IPS-NIHi7 (cell line): ENCODE results near the gene MBD3L2B.

ENCODE experiments used
- DNase-seq: peaks from one replicate; pipeline ENCODE4 v3.0.0; 2012; ENCODE audit warnings: mixed read lengths; ENCODE audit errors: extremely low spot score

Gene MBD3L2B

DNA sequence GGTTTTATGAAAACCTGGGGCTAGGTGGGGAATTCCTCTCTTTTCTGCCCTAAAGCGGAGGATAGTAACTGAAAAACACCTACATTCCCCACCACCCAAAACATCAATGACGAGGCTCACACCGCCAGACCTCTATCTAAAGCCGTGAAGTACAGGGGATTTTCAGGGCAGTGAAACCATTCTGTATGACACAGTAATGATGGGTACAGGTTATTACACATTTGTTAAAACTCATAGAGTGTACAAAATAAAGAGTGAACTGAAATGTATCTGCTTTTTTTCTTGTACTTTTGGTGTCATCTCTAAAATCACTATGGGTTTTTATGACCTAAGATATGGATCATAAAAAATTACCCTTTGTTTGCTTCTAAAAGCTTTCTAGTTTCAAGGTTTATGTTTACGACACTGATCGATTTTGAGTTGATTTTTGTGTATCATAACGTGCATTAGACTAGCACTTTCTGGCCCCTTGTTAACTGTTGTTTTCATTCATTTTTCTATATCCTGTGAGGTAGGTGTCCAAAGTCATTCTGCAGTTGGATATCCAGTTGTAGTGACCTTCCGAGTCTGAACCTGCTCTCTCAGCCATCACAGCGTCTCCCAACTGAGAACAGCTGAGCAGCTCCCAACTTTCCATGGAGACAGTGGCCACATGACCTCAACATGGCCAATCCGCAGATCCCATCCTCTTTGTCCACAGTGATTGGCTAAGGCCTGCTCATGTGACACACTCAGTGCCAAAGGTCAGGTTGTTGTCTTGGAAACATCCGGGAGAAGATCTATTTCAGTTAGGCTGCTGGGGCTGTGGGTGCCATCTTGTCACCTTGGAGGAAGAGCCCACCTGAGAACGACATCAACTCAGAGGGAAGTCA lies 10.3 kb downstream of the MBD3L2B start:
- DNase-seq = no peak

DNA sequence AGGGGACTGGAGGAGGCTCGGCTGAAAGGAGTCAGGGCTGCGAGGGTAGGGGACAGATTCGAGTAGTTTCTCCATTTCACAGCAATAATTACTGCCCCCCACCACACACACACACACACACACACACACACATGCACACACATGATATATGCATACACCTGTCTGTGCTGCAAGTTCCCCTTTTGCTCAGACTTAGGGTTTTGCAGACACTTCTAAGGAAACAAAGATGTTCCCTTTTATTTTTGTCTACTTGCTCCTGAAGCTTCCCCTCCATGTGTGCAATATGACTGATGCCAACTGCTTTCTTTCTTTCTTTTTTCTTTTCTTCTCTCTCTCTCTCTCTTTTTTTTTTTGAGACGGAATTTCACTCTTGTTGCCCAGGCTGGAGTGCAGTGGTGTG lies 13.4 kb downstream of the MBD3L2B start:
- no peak for DNase-seq

DNA sequence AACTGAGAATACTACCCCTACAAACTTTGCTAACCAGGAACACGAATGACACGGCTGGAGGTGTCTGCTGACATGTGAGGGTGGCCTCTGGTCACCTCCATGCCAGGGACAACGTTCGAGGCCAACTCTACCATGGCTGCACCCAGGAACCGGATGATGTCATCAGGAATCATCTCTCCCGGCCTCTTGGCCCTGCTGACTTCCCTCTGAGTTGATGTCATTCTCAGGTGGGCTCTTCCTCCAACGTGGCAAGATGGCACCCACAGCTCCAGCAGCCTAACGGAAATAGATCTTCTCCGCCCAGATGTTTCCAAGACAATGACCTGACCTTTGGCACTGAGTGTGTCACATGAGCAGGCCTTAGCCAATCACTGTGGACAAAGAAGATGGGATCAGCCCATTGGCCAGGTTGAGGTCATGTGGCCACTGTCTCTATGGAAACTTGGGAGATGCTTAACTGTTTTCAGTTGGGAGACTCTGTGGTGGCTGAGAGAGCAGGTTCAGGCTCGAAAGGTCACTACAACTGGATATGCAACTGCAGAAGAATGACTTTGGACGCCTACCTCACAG lies 15.0 kb downstream of the MBD3L2B start:
- DNase-seq = no peak

DNA sequence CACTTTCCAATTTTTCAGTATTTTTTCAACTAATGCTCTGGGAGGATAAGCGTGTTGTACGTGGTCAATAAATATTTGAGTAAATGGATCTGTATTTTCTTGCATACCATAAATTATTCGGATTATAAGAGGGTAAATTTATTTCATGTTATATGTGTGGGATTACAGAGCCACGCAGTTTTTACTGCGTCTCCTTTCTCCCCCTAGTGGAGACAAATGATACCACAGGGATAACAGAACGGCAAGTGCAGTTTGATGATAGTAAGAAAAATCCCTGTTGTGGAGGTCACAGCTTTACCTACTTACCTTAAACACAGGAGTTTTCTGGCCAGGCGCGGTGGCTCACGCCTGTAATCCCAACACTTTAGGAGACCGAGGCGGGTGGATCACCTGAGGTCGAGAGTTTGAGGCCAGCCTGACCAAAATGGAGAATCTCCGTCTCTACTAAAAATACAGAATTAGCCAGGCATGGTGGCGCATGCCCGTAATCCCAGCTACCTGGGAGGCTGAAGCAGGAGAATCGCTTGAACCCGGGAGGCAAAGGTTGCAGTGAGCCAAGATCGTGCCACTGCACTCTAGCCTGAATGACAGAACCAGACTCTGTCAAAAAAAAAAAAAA lies 16.8 kb downstream of the MBD3L2B start:
- DNase-seq = no peak

DNA sequence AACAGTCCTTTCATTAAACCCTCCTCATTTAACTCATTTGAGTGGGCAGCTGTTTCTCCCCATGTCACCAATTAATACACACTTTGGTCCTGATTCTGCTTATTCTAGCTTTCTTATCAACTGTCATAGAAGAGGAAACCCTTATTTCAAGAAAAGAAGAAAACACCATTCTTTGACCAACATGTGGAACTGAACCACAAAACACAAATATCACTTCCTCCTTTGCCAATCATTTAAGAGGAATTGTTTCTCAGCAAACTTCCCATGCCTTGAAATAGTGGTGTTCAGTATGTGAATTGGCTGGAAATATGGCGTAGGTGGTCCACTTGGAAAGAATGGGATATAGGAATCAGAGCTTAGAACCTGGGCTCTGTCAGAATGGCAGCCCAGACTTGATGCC lies 20.4 kb downstream of the MBD3L2B start:
- no peak for DNase-seq

DNA sequence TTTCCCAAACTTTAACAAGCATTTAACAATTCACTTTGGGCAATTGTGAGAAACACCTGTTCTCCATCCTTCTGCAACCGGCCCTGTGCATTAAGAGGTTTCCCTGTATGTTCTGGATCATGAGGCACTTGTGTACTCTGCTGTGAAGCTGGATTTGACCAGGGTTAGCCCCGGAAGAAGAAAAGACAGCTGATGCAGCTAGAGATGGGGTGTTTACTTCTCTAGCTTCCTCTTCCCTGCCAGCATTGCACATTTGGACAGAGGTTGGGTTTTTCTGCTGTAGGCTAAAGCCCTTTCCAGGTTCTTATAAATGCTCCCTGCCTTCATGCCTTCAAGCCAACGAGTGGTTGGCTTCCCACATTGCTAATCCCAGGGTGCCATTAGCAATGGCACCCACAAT lies 20.9 kb downstream of the MBD3L2B start:
- DNase-seq = no peak

DNA sequence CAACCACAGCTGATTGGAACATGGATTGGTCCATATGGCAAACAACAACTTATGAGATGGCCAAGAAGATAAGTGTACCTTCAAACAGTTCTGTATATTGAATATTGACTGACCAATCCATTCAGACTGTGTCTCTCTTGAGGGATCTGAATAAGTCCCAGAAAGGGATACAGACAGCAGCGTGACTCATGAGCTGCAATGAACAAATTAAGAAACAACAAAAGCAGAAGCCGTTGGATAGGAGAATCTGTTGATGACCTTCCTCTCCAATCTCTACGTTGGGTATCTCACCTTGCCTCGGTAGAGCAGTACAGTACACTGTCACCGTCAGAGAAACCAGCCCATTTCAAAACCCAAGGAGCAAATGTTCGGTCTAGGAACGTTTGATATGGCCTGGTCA lies 21.3 kb downstream of the MBD3L2B start:
- no peak for DNase-seq

DNA sequence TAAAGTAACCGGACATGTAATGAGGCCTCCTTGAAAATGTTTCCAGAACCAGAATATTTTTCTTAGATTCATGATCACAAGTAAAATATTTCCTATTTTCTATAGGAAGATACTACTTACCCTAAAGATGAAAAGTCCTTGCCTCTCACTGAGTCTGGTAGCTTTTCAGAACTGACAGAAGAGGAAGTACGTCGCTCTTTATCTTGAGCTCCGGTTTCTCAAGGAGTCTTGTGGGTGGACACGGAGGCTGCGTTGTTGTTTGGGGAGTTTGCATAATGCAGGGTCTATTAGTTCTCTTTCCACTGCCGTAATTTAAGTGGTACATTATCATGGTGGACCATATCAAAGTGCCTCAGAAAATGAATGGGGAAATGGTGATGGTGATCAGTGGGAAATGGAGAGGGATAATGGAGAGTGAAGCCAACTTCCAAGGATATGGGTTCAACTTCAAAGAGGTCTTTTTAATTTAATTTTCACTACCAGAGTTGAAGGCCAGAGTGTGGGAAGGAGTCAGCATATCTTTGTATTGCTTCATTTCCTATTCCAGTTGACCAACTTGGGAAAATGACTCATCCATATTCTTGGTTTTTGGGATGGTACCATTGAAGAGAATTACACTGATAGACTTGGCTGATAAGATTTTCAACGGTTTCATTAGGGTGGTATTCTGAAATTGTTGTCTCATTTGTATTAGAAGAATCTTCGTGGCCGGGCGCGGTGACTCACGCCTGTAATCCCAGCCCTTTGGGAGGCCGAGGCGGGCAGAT lies 23.4 kb downstream of the MBD3L2B start:
- DNase-seq = no peak

DNA sequence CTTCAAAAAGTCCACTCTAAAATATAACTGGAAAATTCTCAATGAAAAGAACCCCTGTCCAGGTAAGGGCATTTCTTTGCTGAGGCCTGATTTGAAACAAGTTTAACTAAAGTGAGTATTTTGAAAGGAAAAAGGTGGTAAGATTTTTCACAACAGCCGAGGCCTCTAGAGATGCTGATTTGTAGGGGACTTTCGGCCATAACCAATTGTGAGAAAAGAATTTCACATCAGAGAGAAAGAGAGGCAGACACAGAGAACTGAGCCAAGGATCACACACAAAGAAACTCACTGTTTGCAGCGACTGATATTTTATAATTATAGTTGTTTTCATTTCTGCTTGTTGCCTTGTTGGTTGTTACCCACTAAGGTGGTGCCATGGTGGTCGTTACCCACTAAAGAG lies 24.4 kb downstream of the MBD3L2B start:
- DNase-seq = no peak

DNA sequence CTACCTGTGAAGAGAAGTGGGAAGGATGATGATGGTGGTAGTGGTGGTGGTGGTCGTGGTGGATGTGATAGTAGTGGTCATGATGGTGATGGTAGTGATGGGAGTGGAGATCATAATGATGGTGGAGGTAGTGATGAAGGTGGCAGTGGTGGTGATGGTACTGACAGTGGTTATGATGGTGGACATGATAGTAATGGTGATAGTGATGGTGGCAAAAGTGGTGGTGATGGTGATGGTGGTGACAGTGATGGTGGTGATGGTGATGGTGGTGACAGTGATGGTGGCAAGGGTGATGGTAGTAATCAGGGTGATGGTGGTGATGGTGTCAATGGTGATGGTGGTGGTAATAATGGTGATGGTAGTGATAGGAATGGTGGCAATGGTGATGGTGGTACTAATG lies 26.2 kb downstream of the MBD3L2B start:
- no peak for DNase-seq

DNA sequence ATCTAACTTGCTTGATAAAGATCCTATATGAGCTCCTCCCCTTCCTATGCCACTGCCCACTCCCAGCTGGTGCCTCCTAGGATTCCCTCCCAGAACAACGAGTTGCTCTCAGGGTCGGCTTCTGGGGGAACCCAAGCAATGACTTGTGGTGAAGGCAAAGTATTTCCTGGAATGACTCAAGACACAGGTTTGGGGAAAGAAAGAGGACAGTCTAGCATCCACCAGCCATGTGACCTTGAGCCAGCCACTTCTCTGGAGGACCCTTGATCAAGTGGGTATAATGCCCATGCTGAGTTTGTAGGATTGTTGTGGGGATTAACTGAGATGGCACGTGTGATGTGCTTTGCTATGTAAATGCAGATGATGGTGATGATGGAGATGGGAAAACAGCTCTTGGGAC lies 33.0 kb downstream of the MBD3L2B start:
- DNase-seq = no peak

DNA sequence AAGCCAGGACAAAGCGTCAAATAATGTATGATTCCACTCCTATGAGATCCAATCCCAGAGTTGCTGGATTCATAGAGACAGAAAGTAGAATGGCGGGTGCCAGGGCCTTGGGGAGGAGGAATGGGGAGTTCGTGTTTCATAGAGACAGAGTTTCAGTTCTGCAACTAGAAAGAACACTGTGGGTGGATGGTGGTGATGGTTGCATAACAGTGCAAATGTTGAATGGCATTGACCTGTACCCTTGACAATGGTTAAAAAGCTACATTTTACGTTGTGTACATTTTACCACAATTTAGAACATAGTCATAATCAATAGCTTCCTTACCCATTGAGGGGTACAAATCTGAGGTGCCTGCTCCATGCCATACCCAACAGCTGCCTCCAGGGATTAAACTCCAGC lies 33.4 kb downstream of the MBD3L2B start:
- DNase-seq = no peak

DNA sequence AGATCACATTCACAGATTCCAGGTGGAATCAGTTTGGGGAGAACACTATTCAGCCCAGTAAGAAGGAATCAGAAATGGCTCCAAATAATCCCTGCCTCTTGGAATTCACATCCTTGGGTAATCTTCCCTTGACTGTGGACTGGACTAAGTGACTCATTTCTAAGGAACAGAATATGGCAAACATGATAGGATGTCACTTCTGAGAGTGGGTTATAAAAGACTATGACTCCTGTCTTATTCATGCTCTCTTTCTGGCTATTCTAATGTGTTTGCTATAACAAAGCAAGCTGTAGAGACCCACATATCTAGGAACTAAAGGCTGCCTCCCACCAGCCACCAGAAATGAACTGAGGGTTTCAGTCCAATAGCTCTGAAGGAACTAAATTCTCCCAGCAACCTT lies 37.8 kb downstream of the MBD3L2B start:
- DNase-seq = no peak

DNA sequence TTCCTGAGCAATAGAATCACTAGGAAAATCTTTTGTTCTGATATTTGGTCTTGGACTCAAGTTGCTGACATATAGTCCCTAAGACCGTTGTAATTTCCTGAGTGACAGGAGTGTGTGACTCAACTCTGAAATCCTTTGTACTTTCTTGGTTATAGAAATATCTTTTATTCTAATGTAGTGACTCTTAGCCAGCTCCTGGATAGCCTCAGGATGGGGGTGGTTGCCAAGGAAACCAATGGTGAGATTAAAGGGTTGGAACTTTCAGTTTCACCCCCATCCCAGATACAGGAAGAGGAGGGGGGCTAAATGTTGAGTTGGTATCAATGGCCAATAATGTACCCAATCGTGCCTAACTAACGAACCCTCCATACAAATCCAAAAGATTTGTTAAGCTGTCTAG lies 41.8 kb downstream of the MBD3L2B start:
- DNase-seq = no peak

DNA sequence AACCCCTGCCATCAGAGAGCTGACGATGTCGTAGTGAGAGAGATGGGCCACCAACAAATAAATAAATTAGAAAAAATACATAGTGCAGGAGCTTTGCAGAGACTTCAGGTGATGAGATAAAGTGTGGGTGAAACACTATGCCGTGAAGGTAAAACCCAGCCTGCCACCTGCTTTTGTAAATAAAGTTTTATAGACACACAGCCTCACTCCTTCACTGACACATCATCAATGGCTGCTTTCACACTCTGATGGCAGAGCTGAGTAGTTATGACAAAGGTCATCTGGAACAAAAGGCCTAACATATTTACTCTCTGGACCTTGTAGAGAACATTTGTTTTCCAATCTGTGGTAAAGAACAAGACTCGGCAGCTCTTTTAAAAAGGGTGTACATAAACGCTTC lies 45.0 kb downstream of the MBD3L2B start:
- DNase-seq = no peak

DNA sequence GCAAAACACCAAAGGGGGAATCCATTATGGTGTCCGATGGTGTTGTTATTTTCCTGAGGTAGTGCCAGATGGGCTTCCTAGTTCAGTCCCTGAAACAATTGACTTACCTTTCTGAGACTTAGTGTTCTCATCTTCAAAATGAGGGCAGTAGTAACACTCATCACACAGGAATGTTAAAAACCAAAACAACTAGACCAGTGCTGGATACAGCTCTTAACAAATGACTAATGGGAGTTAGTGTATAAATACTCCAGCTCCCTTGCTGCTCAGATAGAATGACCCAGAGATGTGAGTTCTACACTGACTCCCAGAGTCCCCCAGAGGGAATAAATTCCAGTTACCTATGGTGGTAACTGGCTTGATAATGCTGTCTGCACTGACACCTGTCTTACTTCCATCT lies 49.9 kb downstream of the MBD3L2B start:
- DNase-seq = no peak

DNA sequence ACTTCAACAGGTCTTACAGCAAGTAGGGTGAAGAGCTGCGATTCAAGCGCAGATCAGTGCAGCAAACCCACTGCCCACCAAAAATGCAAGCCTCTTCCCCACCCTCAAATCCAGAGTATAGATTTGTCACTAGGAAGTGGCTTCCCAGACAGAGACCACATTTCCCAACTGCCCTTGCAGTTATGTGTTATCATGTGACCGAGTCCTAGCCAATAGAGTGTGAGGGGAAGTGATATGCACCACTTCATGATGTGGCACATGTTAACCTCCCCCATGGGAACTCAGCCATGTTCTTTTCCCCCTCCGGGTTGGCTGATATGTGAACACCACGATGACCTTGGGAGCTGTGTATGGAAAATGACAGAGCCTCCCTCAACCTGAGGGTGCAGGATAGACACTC lies 50.8 kb downstream of the MBD3L2B start:
- DNase-seq = no peak

DNA sequence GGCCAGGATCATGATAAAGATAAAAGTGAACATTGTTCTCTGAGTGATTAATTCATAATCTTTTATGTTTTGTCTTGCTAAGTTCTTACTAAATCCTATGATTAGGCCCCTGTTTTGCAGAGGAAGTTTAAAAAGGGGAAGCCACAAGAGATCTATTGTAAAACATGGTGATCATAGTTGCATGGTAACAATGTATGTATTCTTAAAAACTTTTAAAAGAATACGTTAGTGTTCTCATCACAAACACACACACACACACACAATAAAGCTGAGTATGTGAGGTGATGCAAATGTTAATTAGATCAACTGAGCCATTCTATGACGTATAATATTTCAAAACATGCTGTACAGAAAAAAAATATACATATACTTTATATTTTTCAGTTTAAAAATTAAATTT lies 51.2 kb downstream of the MBD3L2B start:
- no peak for DNase-seq

DNA sequence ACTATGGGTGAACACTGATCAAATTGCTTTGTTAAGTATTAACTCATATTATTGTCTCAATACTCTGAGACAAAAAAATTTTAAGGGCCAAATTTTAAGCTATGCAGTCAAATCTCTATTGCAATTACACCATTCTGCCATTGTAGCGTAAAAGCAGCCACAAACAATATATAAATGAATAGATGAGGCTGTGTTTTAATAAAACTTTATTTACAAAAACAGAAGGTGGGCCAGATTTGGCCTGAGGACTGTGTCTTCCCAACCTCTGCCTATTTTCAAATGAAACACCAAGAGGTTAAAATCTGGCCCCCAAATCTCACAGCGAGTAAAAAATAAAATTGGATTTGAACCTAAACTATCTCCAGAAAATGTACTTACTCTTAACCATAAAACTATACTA lies 51.7 kb downstream of the MBD3L2B start:
- no peak for DNase-seq
